K562 (cell line): ENCODE data around the gene COG4. TPM values are rescaled to one million over a fixed set of nuclear protein-coding genes. Genes with fewer than 3 reads are reported as not detected.

ENCODE experiments used
- ATAC-seq: fragments of 200-7000 bp; cut with Tn5 transposase; 3 replicates; pipeline ENCODE4 v1.9.1; 2020; ENCODE audit warnings: moderate library complexity
- BruUV-seq: library from RNA; stranded (reverse); fragments of 400-500 nt; replicated peaks from 2 replicates; lab custom pipeline; 2021; lab: Mats Ljungman, UMichigan
- CTCF ChIA-PET: fragments of 300-600 bp; formaldehyde crosslinking; extraction: SDS; loops from one replicate; lab custom pipeline; 2021; ENCODE audit warnings: low intra/inter-chr PET ratio; lab: Yijun Ruan, JAX
- POLR2A ChIA-PET: fragments of 300-600, 350-650 bp; sonication (Branson Sonifier 250); formaldehyde crosslinking; extraction: SDS; loops from one replicate; lab custom pipeline; 2021; ENCODE audit warnings: antibody characterized with exemption, inconsistent platforms; lab: Yijun Ruan, JAX
- DNase-seq, 4 experiments: peaks; one replicate each; pipeline versions ENCODE4 v3.0.0 to v3.0.0-alpha.2; 2011 to 2018; ENCODE audit warnings: low spot score in 3 of 4, mixed read lengths in 3 of 4; ENCODE audit errors: extremely low read depth in 1 of 4
- FAIRE-seq: peaks from 2 replicates; lab custom pipeline; 2011; peaks lifted over from hg19 to GRCh38; lab: Jason Lieb, UNC
- H2AFZ ChIP-seq: 2 replicates; pipeline ENCODE4 v1.6.0; 2011; ENCODE audit warnings: low read depth, low read length, control low read depth, inconsistent platforms
- H3K27ac ChIP-seq: fragments of 200-600 bp; 3 replicates; pipeline ENCODE4 v1.8.0; 2011; ENCODE audit warnings: low read depth, mild to moderate bottlenecking, control low read depth, inconsistent platforms, low read length, moderate library complexity, mixed read lengths; ENCODE audit errors: extremely low read depth
- H3K27me3 ChIP-seq, 2 experiments: fragments of 300-600 bp in 1 of 2; 2 replicates in 1 of 2; 3 replicates in 1 of 2; pipeline versions ENCODE4 v1.6.0 to v1.8.0; 2011; ENCODE audit warnings: inconsistent platforms in 2 of 2, low read length in 2 of 2, mild to moderate bottlenecking in 1 of 2, mixed read lengths in 1 of 2, moderate library complexity in 1 of 2; ENCODE audit not compliant: control insufficient read depth in 2 of 2, insufficient read depth in 2 of 2
- H3K36me3 ChIP-seq: fragments of 300-600 bp; 3 replicates; pipeline ENCODE4 v1.8.0; 2011; ENCODE audit warnings: mild to moderate bottlenecking, low read length, inconsistent platforms; ENCODE audit not compliant: control insufficient read depth, insufficient read depth
- H3K4me1 ChIP-seq, 2 experiments: fragments of 200-600 bp in 1 of 2; replicated peaks in 1 of 2; 2 replicates in 1 of 2; 3 replicates in 1 of 2; pipeline versions ENCODE4 v1.5.1 to v1.8.0; 2011; ENCODE audit warnings: inconsistent platforms in 2 of 2, low read length in 2 of 2, mild to moderate bottlenecking in 1 of 2, mixed read lengths in 1 of 2, moderate library complexity in 1 of 2; ENCODE audit not compliant: control insufficient read depth in 2 of 2, insufficient read depth in 2 of 2
- H3K4me2 ChIP-seq: 2 replicates; pipeline ENCODE4 v1.6.1; 2011; ENCODE audit warnings: low read length, control low read depth, inconsistent platforms, mixed read lengths; ENCODE audit not compliant: insufficient read depth
- H3K4me3 ChIP-seq: fragments of 200-600 bp; sonication (generic), shearing (Covaris generic); 2 replicates; pipeline ENCODE4 v1.5.1; 2016; ENCODE audit warnings: control low read depth, inconsistent platforms
- H3K79me2 ChIP-seq: fragments of 200-600 bp; 3 replicates; pipeline ENCODE4 v1.8.0; 2011; ENCODE audit warnings: low read length, inconsistent platforms; ENCODE audit not compliant: control insufficient read depth, insufficient read depth
- H3K9ac ChIP-seq, 2 experiments: 2 replicates each; pipeline versions ENCODE4 v1.6.0 to v1.6.1; 2011; ENCODE audit warnings: low read depth in 2 of 2, low read length in 2 of 2, control low read depth in 1 of 2, inconsistent platforms in 1 of 2, mild to moderate bottlenecking in 1 of 2, mixed read lengths in 1 of 2; ENCODE audit not compliant: insufficient read depth in 1 of 2
- H3K9me1 ChIP-seq: one replicate; pipeline ENCODE4 v1.6.0; 2011; ENCODE audit warnings: inconsistent platforms, mild to moderate bottlenecking, low read length, moderate library complexity; ENCODE audit not compliant: control insufficient read depth, insufficient read depth
- H3K9me3 ChIP-seq: replicated peaks from 2 replicates; pipeline ENCODE4 v1.5.1; 2011; ENCODE audit warnings: low read depth, low read length, inconsistent platforms; ENCODE audit not compliant: control insufficient read depth, insufficient read depth
- H4K20me1 ChIP-seq: replicated peaks from 2 replicates; pipeline ENCODE4 v1.6.1; 2011; ENCODE audit warnings: low read length, inconsistent platforms, mixed read lengths; ENCODE audit not compliant: control insufficient read depth, insufficient read depth
- ARHGAP35 ChIP-seq: fragments of 450-650 bp; IDR thresholded peaks from 2 replicates; pipeline ENCODE4 v1.6.1; 2018; ENCODE audit not compliant: partially characterized antibody
- ASH1L ChIP-seq: fragments of 450-650 bp; IDR thresholded peaks from 2 replicates; pipeline ENCODE4 v1.6.1; 2018; ENCODE audit warnings: borderline replicate concordance, mild to moderate bottlenecking, low read depth; ENCODE audit not compliant: partially characterized antibody
- BRD9 ChIP-seq: fragments of 450-650 bp; IDR thresholded peaks from 2 replicates; pipeline ENCODE4 v1.6.1; 2018; ENCODE audit warnings: low read depth; ENCODE audit not compliant: partially characterized antibody
- COPS2 ChIP-seq: fragments of 450-650 bp; conservative IDR thresholded peaks from 2 replicates; pipeline ENCODE4 v1.6.1; 2016; ENCODE audit warnings: mild to moderate bottlenecking, moderate library complexity
- KAT7 ChIP-seq: sonication (generic); formaldehyde crosslinking; IDR thresholded peaks from 2 replicates; pipeline ENCODE4 v1.8.0; 2022; ENCODE audit warnings: missing genetic modification reagents, mild to moderate bottlenecking, borderline replicate concordance
- NEUROD1 ChIP-seq: fragments of 150-350 bp; IDR thresholded peaks from 2 replicates; pipeline ENCODE4 v1.6.1; 2014; ENCODE audit warnings: borderline replicate concordance, low read length, low read depth; ENCODE audit not compliant: partially characterized antibody
- RBM17 ChIP-seq: fragments of 200-400 bp; formaldehyde crosslinking; IDR thresholded peaks from 2 replicates; pipeline ENCODE4 v1.6.1; 2017; ENCODE audit warnings: low read depth, mild to moderate bottlenecking, low read length, borderline replicate concordance
- RBM22 ChIP-seq: fragments of 200-400 bp; formaldehyde crosslinking; IDR thresholded peaks from 2 replicates; pipeline ENCODE4 v1.6.1; 2018; ENCODE audit warnings: low read length, low read depth; ENCODE audit not compliant: poor library complexity, severe bottlenecking
- RNF2 ChIP-seq: sonication (generic); IDR thresholded peaks from 2 replicates; pipeline ENCODE4 v1.6.1; 2016
- TEAD4 ChIP-seq, 2 experiments: sonication (generic) in 1 of 2; formaldehyde crosslinking in 1 of 2; IDR thresholded peaks; 2 replicates each; pipeline versions ENCODE4 v1.6.1 to v1.8.0; 2012 to 2022; ENCODE audit warnings: borderline replicate concordance in 1 of 2, inconsistent platforms in 1 of 2, low read length in 1 of 2, mild to moderate bottlenecking in 1 of 2, missing genetic modification reagents in 1 of 2
- WHSC1 ChIP-seq: IDR thresholded peaks from one replicate; pipeline ENCODE4 v1.6.1; 2012; ENCODE audit warnings: low read length, control low read depth, inconsistent platforms
- ZBTB8A ChIP-seq: fragments of 450-650 bp; IDR thresholded peaks from 2 replicates; pipeline ENCODE4 v1.6.1; 2018; ENCODE audit warnings: mild to moderate bottlenecking, moderate library complexity; ENCODE audit not compliant: partially characterized antibody
- ZKSCAN8 ChIP-seq: fragments of 200-800 bp; sonication (Bioruptor generic); IDR thresholded peaks from 2 replicates; pipeline ENCODE4 v1.6.1; 2016; ENCODE audit warnings: missing genetic modification characterization, missing compliant biosample characterization
- ZNF165 ChIP-seq: fragments of 250-450 bp; sonication (Bioruptor Pico); IDR thresholded peaks from 2 replicates; pipeline ENCODE4 v1.4.0; 2020; ENCODE audit warnings: borderline replicate concordance
- ZNF778 ChIP-seq: fragments of 450-650 bp; formaldehyde crosslinking; IDR thresholded peaks from 2 replicates; pipeline ENCODE4 v1.4.0; 2020; ENCODE audit warnings: mild to moderate bottlenecking, moderate library complexity
- WGBS: fragments of 100-300 bp; shearing (Covaris generic); methylation state at CpG from one replicate; pipeline ENCODE4 v1.1.6; 2016; ENCODE audit warnings: low coverage, mixed read lengths; ENCODE audit not compliant: insufficient coverage; ENCODE audit errors: missing lambda C conversion rate; 5-methylcytosine and 5-hydroxymethylcytosine counted together
- in situ Hi-C: fragments of 300-500 bp; cut with MboI; formaldehyde crosslinking; loops from 4 replicates; pipeline ENCODE4 v1.15.0; 2018; ENCODE audit warnings: inconsistent platforms, mixed read lengths
- intact Hi-C: fragments of 100-400 bp; cut with micrococcal nuclease; formaldehyde crosslinking; loops from 2 replicates; pipeline ENCODE4 v1.14.2; 2022
- polyA plus RNA-seq, 8 experiments: library from polyadenylated mRNA; depleted of rRNA in 4 of 8; stranded (reverse) in 5 of 8; unstranded in 3 of 8; fragments of >200 nt; fragmentation: Nextera tagmentation in 2 of 8; fragmentation: Illumina TruSeq in 1 of 8; extraction: Ambion mirVana in 2 of 8; extraction: Trizol in 1 of 8; gene quantifications; 2 replicates each; pipeline versions ENCODE4 v1.2.1 to v1.2.3, GENCODE V29; 2011 to 2014; ENCODE audit warnings: inconsistent platforms in 1 of 8, missing spikeins in 1 of 8
- total RNA-seq, 7 experiments: library from RNA; depleted of rRNA in 6 of 7; stranded (reverse); fragments of >200 nt in 6 of 7; fragmentation: Illumina TruSeq in 2 of 7; extraction: Trizol in 2 of 7; gene quantifications; 2 replicates each; pipeline versions ENCODE4 v1.2.1 to v1.2.3, GENCODE V29; 2011 to 2021; ENCODE audit warnings: low replicate concordance in 1 of 7
- TF ChIP-seq, protein P1 (sequence below): fragments of 250-450 bp; sonication (Bioruptor Pico); IDR thresholded peaks from 2 replicates; pipeline ENCODE4 v1.8.0; 2022; ENCODE audit warnings: moderate library complexity, mild to moderate bottlenecking, inconsistent platforms

The COG4 gene
- total and polyA plus RNA-seq, 9 of the 15 experiments (the other 6 are each of a cell fraction or from before 2014, with no cell fraction given) = 13.7 to 73.9 (median 44.2) TPM

GRCh38 chr16:70475054-70475871, 48.1 kb downstream of the COG4 start:
- Histone ChIP-seq H3K27ac (no peak overlapping the region), H3K9ac (peak overlapping the region in 1 of 2 experiments; percentile 52; a peak in 2 of 4 replicates), H3K4me1 (peaks cover 0 to 38% of the 10 kb centered on the region in 2 experiments; a peak in 3 of 5 replicates), H3K36me3 (peaks cover 37% of the 10 kb centered on the region; the same call in 2 of the 3 replicates), H3K4me2 (no peak overlapping the region), H2AFZ (no peak overlapping the region), H4K20me1 (peaks cover 3% of the 10 kb centered on the region; the same call in 1 of the 2 replicates), H3K9me1 (no peaks in the 10 kb centered on the region), H3K9me3 (no peaks in the 10 kb centered on the region), H3K79me2 (no peaks in the 10 kb centered on the region), H3K4me3 (no peak overlapping the region), H3K27me3 (no peaks in the 10 kb centered on the region)
- CTCF ChIA-PET = no interaction called here
- BruUV-seq = no TSS peak
- no peak for DNase-seq
- no peak for FAIRE-seq
- no peak for ATAC-seq
- WGBS = 86% methylated on average over 20 of the region's 24 CpGs
- TF ChIP-seq ZNF165 (no peak), TEAD4 (IDR thresholded peaks at IDR 0.05; ENCODE audit: low read length) (no peak), TEAD4 (CRISPR knock-in tag; IDR thresholded peaks at IDR 0.05; ENCODE audit: borderline replicate concordance) (no peak), NEUROD1 (no peak), RBM22 (no peak), ASH1L (no peak), ZBTB8A (no peak), RBM17 (no peak), ARHGAP35 (no peak), BRD9 (no peak), COPS2 (no peak), RNF2 (no peak), WHSC1 (no peak), ZNF778 (CRISPR knock-in tag) (no peak), KAT7 (CRISPR knock-in tag) (no peak), ZKSCAN8 (no peak)
- TF ChIP-seq, protein P1, sequence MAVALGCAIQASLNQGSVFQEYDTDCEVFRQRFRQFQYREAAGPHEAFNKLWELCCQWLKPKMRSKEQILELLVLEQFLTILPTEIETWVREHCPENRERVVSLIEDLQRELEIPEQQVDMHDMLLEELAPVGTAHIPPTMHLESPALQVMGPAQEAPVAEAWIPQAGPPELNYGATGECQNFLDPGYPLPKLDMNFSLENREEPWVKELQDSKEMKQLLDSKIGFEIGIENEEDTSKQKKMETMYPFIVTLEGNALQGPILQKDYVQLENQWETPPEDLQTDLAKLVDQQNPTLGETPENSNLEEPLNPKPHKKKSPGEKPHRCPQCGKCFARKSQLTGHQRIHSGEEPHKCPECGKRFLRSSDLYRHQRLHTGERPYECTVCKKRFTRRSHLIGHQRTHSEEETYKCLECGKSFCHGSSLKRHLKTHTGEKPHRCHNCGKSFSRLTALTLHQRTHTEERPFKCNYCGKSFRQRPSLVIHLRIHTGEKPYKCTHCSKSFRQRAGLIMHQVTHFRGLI = no peak
- intact Hi-C loops = no loop called here
- POLR2A ChIA-PET = interaction anchor here (0.7 kb wide), 1 partner anchor 60 kb away, joined by 3 read pairs; no protein-coding TSS in a partner anchor
- in situ Hi-C loops = no loop called here
